Uterus (tissue), 4 donors: ENCODE data around the gene ATP6V1A. TPM values are rescaled to one million over a fixed set of nuclear protein-coding genes. Genes with fewer than 3 reads are reported as not detected.

ENCODE experiments used
- DNase-seq, 2 donors: peaks; one replicate each; pipeline ENCODE4 v3.0.0-alpha.2; 2019 to 2020
- H3K27ac ChIP-seq, 2 donors: fragments of 200-600 bp; sonication (generic); 1 replicate in 1 of 2; 2 replicates in 1 of 2; pipeline ENCODE4 v1.5.1; 2016 to 2018
- H3K27me3 ChIP-seq, 2 donors: fragments of 200-600 bp; sonication (generic); one replicate each; pipeline ENCODE4 v1.5.1; 2018 to 2019; ENCODE audit warnings: control low read depth in 1 of 2
- H3K36me3 ChIP-seq, 2 donors: fragments of 200-600 bp; sonication (generic); one replicate each; pipeline ENCODE4 v1.5.1; 2019; ENCODE audit warnings: control low read depth in 1 of 2
- H3K4me1 ChIP-seq, 2 donors: fragments of 200-600 bp; sonication (generic); one replicate each; pipeline ENCODE4 v1.5.1; 2018 to 2019; ENCODE audit warnings: control low read depth in 1 of 2
- H3K4me3 ChIP-seq, 2 donors: fragments of 200-600 bp; sonication (generic); 1 replicate in 1 of 2; 2 replicates in 1 of 2; pipeline ENCODE4 v1.5.1; 2018 to 2019; ENCODE audit warnings: mild to moderate bottlenecking in 1 of 2
- H3K9me3 ChIP-seq, 2 donors: fragments of 200-600 bp; sonication (generic); one replicate each; pipeline ENCODE4 v1.5.1; 2019; ENCODE audit warnings: control low read depth in 1 of 2
- CTCF ChIP-seq, 4 experiments: fragments of 200-600 bp in 2 of 4; fragments of 450-650 bp in 2 of 4; sonication (generic) in 2 of 4; IDR thresholded peaks; one replicate each; pipeline ENCODE4 v1.5.1; 2016 to 2019; ENCODE audit warnings: antibody characterized with exemption in 4 of 4, mild to moderate bottlenecking in 2 of 4, moderate library complexity in 1 of 4
- POLR2A ChIP-seq, 2 donors: fragments of 450-650 bp; IDR thresholded peaks; one replicate each; pipeline ENCODE4 v1.6.1; 2016; ENCODE audit warnings: antibody characterized with exemption in 2 of 2, mild to moderate bottlenecking in 1 of 2, moderate library complexity in 1 of 2
- intact Hi-C: fragments of 100-400 bp; cut with DNase I; formaldehyde crosslinking; loops from one replicate; pipeline ENCODE4 v1.15.1; 2023; ENCODE audit warnings: low total_unique reads
- total RNA-seq, 4 donors: library from RNA; depleted of rRNA in 3 of 4; stranded (reverse); fragments of >200 nt in 3 of 4; gene quantifications; one replicate each; pipeline versions ENCODE4 v1.1.0 to v1.2.4, GENCODE V29; 2014 to 2023
- donor health status: DM: yes; HTN: yes; CAD: no.

ATP6V1A gene
- total RNA-seq, 4 donors from 2014 or later: 11.5 to 81.8 (median 39.7) TPM

GRCh38 chr3:113852506-113852905, 105.7 kb downstream of the ATP6V1A start:
- H3K36me3 ChIP-seq: no peaks in the 10 kb centered on the region
- intact Hi-C loops: no loop called here
- H3K4me1 ChIP-seq: no peaks in the 10 kb centered on the region
- no peak overlapping the region for H3K27ac ChIP-seq
- TF ChIP-seq POLR2A (IDR thresholded peaks at IDR 0.05) (no peak), CTCF (IDR thresholded peaks at IDR 0.05) (no peak)
- no peak for DNase-seq
- no peak overlapping the region for H3K4me3 ChIP-seq
- H3K27me3 ChIP-seq: no peaks in the 10 kb centered on the region
- H3K9me3 ChIP-seq: no peaks in the 10 kb centered on the region

Other genes starting within 250 kb of the ATP6V1A start
- gene SPICE1, start 231.9 kb upstream of the ATP6V1A start, total RNA-seq: 10 to 100 TPM; 37.8 to 69.4 (median 59.1) TPM
- 1 to 10 TPM in 2 of 4 donors, not detected in 2; 1.8 to 3.7 TPM for gene SIDT1, start 214.5 kb upstream of the ATP6V1A start, total RNA-seq
- 10 to 100 TPM; 14.2 to 27.1 (median 21.4) TPM for gene USF3, start 50.4 kb upstream of the ATP6V1A start, total RNA-seq
- 100 to 1,000 TPM in 2 of 4 donors, 10 to 100 TPM in 2; 90.5 to 171 (median 121) TPM for gene NAA50, start 786 bp upstream of the ATP6V1A start, total RNA-seq
- gene GRAMD1C, start 91.8 kb downstream of the ATP6V1A start, total RNA-seq: 10 to 100 TPM in 2 of 4 donors, 1 to 10 TPM in 1, under 1 TPM in 1; 0.26 to 16.6 (median 6.9) TPM
- 10 to 100 TPM in 1 of 4 donors, 1 to 10 TPM in 2, under 1 TPM in 1; 0.29 to 10.8 (median 4.9) TPM for gene ZDHHC23, start 201.0 kb downstream of the ATP6V1A start, total RNA-seq